GM19463 (cell line): Measurements from ENCODE around the gene MFAP5.
A peak's percentile ranks its signal among the peaks of the same experiment; 100 is the strongest.
"Not testable (repeated sequence)": the region's sequence is repeated elsewhere in the genome, so short reads cannot be mapped to it uniquely, and the experiment has no call there.

Experiments
- ATAC-seq: cut with Tn5 transposase; IDR thresholded peaks from one replicate; pipeline ENCODE4 v1.9.1; 2021; ENCODE audit warnings: mild to moderate bottlenecking, moderate library complexity; ENCODE audit not compliant: unreplicated experiment

MFAP5 gene

GRCh38 chr12:8676651-8677050, 14.0 kb upstream of the MFAP5 start:
- ATAC-seq, result no peak

- no peak for ATAC-seq
Observed at GRCh38 chr12:8675591-8676036, 13.0 kb upstream of the MFAP5 start.

GRCh38 chr12:8672381-8672780, 9.8 kb upstream of the MFAP5 start:
- no peak for ATAC-seq

- no peak for ATAC-seq
Observed at GRCh38 chr12:8668441-8668840, 5.8 kb upstream of the MFAP5 start.

GRCh38 chr12:8667270-8667669, 4.6 kb upstream of the MFAP5 start:
- ATAC-seq, result no peak

- no peak for ATAC-seq
Observed at GRCh38 chr12:8665759-8666158, 3.1 kb upstream of the MFAP5 start.

- no peak for ATAC-seq
Observed at GRCh38 chr12:8664228-8664913, 1.7 kb upstream of the MFAP5 start.

- ATAC-seq, result no peak
Observed at GRCh38 chr12:8661751-8662150, 875 bp downstream of the MFAP5 start.

GRCh38 chr12:8661016-8661415, 1.6 kb downstream of the MFAP5 start:
- ATAC-seq, result no peak

GRCh38 chr12:8658346-8658745, 4.3 kb downstream of the MFAP5 start:
- ATAC-seq, result no peak

- ATAC-seq, result no peak
Observed at GRCh38 chr12:8655421-8655820, 7.2 kb downstream of the MFAP5 start.

- peak; percentile 78 for ATAC-seq
Observed at GRCh38 chr12:8648576-8649205, 13.9 kb downstream of the MFAP5 start.

GRCh38 chr12:8647968-8648367, 14.7 kb downstream of the MFAP5 start:
- ATAC-seq, result no peak

- ATAC-seq, result peak; percentile 41
Observed at GRCh38 chr12:8644345-8645248, 18.0 kb downstream of the MFAP5 start.

- no peak for ATAC-seq
Observed at GRCh38 chr12:8642775-8643174, 19.9 kb downstream of the MFAP5 start.

GRCh38 chr12:8639936-8640335, 22.7 kb downstream of the MFAP5 start:
- ATAC-seq, result no peak

GRCh38 chr12:8638951-8639350, 23.7 kb downstream of the MFAP5 start:
- no peak for ATAC-seq

GRCh38 chr12:8637666-8638065, 25.0 kb downstream of the MFAP5 start:
- no peak for ATAC-seq

- no peak for ATAC-seq
Observed at GRCh38 chr12:8637244-8637643, 25.4 kb downstream of the MFAP5 start.

- ATAC-seq, result no peak
Observed at GRCh38 chr12:8636581-8636980, 26.0 kb downstream of the MFAP5 start.

- not testable (repeated sequence) for ATAC-seq
Observed at GRCh38 chr12:8636007-8636346, 26.6 kb downstream of the MFAP5 start.
